SIG-M5 treated with dmso at 0.1 percent for 504 hours (cell line): ENCODE data around the gene MLLT6.
A peak's percentile ranks its signal among the peaks of the same experiment; 100 is the strongest.

Experiments
- DNase-seq: peaks from one replicate; lab custom pipeline; 2025; ENCODE audit not compliant: unreplicated experiment; lab: John Stamatoyannopoulos, UW

Gene MLLT6

DNA sequence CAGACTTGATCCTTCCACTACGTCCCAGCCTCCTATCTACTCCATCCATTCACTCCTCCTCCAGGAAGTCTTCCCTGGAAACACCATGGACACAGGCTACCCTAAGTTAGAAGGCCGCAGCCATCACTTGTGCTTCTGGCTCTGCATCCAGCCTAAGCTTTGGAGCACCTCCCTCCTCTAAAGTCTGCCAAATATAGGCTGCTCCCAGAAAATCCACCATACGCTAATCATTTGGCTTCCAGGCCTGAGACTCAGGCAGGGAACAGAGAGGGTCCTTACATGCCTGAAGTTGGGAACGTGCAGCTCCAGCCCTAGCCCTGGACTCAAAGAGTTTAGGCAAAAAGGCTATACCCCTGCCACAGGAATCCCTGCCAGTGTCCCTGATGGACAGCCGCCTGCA is 36.4 kb downstream of the MLLT6 start:
- no peak for DNase-seq

- DNase-seq: no peak
Measured at GRCh38 chr17:38741921-38742410, 36.9 kb downstream of the MLLT6 start.

DNA sequence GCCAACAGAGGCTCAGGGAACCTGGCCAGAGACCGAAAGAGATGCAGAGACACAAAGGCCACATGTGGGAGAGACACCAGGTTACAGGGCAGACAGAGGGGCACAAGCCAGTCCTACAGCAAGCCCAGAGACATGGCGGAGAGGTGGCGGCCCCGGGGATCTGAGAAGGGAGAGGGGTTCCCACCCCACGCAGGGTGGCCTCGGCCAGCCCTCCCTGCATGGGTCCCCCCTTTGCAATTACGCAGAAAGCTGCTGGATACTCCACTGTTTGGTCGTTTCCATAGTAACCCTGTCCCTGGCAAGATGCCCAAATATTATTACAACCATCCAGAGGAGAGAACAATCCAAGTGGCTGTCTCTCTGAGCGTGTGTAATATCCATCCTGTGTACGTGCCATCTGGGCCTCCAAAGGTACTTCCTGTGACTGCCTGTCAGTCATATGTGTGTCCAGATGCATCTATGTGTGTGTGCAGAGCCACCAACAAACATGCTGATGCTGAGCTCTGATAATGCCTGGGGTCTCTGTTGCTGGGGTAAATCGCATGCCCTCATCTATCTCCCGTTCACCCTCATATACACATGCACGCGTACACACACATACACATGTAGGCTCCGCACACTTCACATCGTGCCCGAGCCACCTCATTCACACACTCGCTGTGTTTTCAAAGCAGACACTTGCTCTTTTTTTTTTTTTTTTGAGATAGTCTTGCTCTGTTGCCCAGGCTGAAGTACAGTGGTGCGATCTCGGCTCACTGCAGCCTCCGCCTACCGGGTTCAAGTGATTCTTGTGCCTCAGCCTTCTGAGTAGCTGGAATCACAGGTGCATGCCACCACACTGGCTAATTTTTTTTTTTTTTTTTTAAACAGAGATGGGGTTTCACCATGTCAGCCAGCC is 37.6 kb downstream of the MLLT6 start:
- no peak for DNase-seq

DNA sequence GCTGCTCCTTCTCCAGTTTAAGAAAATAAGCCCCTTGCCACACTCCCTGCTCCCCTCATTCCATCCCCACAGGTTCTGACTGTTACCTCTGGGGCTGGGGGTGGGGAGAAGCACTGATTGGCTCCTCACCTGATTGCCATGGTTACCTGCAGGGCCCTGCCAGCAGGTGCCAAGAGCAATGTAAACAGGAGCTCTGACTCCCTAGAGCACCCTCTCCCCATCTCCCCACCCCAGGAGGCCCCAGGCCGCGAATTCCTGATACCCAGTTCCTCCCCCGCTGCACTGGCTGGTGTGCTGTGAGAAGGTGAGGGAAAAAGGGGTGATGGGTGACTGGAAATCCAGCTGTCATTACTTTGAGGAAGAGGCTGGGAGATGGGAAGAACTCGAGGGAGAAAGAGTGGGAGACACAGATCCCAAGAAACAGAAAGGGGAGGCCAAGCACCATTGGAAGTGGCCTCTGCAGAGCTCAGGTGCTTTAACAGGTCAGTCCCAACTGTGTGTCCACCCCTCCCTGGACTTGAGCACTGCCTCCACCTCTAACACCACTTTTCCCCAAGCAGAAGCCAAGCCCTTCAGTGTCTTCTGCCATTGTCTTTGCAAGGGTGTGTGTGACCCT is 38.6 kb downstream of the MLLT6 start:
- DNase-seq: no peak

DNA sequence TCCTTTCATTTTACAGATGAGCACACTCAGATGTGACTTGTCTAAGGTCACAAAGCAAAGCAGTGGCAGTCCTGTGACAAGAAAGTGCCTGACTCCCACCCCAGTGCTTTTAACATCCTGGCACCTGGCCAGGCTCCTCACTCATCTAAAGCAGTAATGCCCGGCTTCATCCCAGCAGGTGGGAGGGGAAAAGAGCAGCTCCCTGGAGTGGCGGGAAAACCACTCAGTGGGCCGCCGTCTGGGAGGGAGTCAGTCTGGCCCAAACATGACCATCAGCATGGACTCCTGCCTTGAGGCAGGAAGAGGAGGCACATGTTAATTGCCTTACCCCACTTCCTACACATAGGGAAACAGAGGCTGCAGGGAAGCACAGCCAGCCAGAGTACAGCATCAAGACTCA is 40.5 kb downstream of the MLLT6 start:
- DNase-seq: no peak

DNA sequence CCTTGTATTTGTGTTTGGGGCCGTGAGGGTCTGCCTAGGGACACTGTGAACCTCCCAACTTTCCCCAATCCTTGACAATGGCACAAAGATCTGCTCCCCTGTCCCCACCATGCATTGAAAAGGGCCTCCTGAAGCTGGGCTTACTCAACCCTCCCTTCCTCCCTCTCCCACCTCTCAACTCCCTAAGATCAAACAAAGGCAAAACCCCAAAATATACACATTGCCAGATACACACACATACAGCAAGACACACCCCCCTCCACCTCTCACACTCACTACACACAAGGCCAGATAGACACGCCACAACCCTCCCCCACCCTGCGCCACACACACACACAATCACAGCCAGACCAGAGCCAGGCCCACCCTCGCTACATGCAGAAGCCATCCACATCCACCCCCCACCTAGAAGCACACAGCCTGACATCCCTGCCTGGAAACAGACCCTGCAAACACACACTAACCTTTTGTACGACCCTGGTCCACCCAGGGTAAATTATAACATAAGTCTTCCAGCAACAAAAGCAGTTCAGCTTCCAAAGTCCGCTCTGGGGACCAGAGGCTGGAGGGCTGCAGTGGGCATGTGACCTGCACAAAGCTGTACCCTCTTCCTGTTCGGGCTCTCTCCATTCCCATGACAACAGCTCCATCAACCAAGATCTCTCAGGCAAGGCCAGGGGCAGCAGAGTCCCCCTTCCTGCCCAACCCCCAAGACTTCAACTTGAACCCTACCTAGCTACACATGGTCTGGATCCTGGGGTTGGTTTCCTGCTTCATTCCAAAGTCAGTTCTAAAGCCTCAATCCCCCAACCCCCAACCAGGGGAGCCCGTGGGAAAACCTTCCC is 41.2 kb downstream of the MLLT6 start:
- DNase-seq: no peak

DNA sequence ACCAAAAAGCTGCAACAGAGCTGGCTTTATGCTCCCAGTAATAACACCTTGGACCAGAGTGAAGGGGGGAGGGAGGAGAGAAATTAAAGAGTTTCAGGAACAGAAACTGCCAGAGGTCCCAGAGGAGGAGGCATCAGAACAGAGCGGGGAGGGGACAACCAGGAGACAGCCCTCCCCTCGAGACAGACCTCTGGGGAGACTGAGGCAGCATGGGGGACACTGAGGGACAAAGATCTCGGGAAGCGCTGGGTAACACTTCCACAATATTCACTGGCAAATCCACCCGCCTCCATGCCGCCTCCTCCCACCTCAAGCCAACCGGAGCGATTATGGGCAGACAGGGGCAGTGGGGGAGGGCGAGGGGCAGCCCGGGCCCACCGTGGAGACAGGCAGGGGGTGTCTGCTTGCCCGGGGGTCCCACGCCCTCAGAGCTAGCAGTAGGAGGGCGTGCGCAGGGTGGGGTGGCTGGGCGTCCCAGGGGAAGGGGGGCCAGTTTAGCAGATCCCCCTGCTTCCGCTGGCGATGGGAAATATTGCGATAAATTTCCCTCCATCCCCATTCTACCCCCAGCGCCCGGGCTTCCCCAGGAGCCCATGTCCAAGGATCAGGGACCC is 41.9 kb downstream of the MLLT6 start:
- DNase-seq: peak; percentile 33

DNA sequence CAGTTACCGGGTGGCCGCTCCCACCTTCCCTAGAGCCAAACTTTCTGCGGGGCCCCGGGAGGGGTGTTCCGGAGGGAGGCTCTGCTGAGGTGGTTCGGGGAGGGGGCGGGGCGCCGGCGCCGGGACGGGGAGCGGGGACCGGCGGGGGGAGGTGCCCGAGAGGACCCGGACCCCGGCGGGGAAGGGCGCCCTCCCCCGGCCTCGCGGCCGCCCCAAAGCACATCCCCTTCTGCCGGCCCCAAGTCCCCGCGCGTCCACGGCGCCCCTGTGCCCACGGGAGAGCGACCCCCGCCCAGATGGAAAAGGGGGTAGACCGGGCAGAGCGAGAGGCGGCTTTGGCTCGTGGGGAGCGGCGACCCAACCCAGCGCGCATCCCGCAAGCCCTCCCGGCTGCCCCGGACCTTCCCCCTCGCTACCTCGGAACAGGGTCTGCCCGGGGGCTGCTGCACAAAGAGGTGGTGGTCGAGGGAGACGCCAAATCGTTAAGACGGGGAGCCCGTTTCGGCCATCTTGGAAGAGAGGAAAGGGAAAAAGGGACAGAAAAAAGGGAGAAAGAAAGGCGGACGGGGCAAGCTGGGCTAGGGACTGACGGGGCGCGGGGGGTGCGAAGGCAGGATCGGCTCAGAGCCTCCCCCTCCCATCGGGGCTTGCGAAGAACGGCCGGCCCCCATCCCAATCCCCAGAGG is 42.5 kb downstream of the MLLT6 start:
- no peak for DNase-seq

DNA sequence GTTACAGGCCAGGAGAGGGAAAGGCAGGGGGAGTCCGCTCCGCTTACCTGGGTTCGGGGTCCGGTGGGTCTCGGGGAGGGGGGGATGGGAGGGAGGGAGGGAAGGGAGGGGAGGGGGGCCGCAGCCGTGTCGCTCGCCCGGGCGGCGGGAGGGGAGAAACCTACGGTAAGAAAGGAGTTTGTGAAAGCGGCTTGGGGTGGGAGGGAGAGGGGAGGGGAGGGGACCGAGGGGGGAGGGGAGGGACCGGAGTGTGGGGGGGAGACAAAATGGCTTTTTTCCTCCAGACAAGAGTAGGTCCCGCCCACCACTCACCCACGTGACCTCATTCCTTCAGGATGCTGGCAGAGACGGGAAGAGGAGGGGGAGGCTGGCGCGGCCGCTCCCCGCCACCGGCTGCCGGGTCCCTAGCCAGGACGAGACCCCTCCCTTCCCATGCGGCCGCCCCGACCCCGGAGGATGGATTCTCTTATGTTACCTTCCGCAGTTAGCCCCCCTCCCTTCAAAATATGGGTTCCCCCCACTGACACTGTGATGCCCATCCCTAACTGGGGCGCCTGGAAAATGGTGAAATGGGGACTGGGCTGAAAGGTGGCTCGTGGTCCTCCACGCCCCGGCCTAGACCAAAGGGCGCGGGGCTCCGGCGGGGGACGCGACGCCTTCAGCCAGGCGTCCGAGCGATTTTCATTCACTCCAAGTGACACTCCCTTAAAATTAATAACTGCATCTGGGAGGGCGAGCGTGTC is 43.2 kb downstream of the MLLT6 start, which contains the start of gene PCGF2:
Gene PCGF2 (minus strand): TSS at position 188 of the 743 bp plus-strand sequence. CDS start 7,934 bp downstream, outside the sequence.
- no peak for DNase-seq

- no peak for DNase-seq
Measured at GRCh38 chr17:38748892-38749222, 43.8 kb downstream of the MLLT6 start.

GRCh38 chr17:38749223-38750043 is 44.4 kb downstream of the MLLT6 start:
- no peak for DNase-seq

GRCh38 chr17:38750044-38750311 is 44.9 kb downstream of the MLLT6 start:
- DNase-seq: no peak

DNA sequence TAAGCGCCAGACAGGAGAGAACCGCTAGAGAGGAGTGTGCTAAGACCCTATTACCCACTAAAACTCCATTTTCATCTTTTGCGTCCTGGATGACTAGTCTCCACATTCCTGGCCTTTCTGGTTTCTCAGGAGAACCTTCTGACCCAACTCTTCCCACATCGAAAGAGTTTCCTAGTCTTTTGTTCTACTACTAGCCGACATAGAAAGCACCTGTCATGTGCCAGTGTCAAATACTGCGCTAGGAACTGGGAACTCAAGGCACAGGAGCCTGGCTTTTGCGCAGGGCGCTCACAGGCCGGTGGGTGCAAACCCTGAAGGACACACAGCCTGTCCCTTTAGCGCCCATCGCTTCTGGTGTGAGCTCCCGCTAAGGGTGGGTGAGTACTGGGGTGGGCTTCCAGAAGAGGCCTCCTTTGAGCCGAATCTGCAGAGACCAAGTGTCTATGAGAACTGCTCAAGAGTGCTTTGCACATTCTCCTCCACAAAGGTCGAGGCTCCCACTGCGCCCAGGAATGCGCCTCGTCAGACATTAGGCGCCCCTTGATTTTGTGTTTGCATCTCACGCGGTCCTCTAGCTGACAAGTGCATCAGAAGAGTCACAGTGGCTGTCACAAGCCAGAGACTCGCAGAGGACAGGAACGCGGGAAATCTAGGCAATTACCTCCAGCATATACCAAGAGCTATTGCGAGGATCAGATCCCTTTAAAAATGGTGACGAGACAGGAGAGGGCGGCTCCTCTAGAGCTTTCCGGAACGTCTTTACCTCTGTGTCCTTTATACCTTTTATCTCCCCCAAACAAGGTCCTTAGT is 45.4 kb downstream of the MLLT6 start:
- peak; percentile 40 for DNase-seq

- peak; percentile 36 for DNase-seq
Measured at GRCh38 chr17:38751144-38751807, 46.2 kb downstream of the MLLT6 start.

DNA sequence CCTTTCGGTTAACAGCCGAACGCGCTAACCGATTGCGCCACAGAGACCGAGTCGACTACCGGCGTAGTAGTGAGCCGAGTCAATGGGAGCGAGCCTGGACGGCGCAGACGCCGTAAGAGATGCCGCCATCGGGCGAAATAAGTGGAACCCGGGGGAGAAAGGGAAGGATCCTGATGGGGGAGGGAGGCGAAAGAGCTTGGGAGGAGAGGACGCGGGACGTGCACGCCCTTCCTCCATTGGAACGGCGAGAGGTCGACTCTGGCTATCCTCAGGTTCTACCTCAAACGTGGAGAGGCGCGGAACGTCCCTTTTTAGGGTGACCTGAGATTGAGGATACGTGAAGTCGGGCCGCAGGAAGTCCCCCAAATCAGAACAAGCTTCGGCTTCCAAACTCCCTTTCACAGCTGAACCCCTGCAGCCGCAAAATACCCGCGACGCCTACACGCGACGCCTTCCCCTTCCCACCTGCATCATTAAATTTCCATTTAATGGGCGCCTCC is 46.8 kb downstream of the MLLT6 start:
- DNase-seq: peak; percentile 60

- peak; percentile 100 for DNase-seq
Measured at GRCh38 chr17:38752308-38753070, 47.4 kb downstream of the MLLT6 start, which contains the start of gene PSMB3. Gene PSMB3 (plus strand): TSS chr17:38752741. CDS start chr17:38752827, 86 bp downstream.

GRCh38 chr17:38753071-38753506 is 48.0 kb downstream of the MLLT6 start:
- DNase-seq: no peak
